Measurements from ENCODE around the gene FHIT. TPM values are rescaled to one million over a fixed set of nuclear protein-coding genes. Genes with fewer than 3 reads are reported as not detected.

The FHIT gene
- total RNA-seq, 1 experiment from 2014 or later = 20.1 TPM

DNA sequence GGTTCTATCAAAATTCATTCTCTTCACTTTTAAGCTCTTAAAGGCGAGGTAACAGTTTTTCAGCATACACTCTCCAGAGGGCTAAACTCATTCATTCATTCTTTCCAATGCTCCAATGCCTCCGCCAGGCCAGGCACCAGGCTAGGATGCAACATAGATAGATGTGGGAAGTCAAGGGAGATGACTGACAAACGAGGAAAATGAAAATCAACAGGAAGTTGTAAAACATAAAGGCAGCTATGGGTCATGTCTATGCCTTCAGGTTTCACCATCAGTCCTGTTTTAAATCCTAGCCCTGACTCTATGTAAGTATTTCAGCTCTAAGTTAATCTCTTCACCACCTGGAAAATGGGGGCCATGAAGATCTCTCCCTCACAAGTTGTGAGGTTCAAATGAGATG lies 797.9 kb downstream of the FHIT start:
- H3K4me1 Mint-ChIP-seq (ENCODE audit: insufficient read depth, unreplicated experiment) = no peaks in the 10 kb centered on the region
- H3K9me3 Mint-ChIP-seq (ENCODE audit: unreplicated experiment) = no peaks in the 10 kb centered on the region
- no TSS peak for BruUV-seq (replicated peaks)
- H3K36me3 Mint-ChIP-seq (ENCODE audit: insufficient read depth, unreplicated experiment) = no peaks in the 10 kb centered on the region
- H3K4me3 Mint-ChIP-seq (ENCODE audit: unreplicated experiment) = no peak overlapping the region
- no peak for TF ChIP-seq CTCF (IDR thresholded peaks at IDR 0.05; ENCODE audit: unreplicated experiment)
- no peak overlapping the region for H3K27ac Mint-ChIP-seq (ENCODE audit: low read depth, unreplicated experiment)
- intact Hi-C loops (cut with micrococcal nuclease) = no loop called here
- DNase-seq (ENCODE audit: unreplicated experiment) = no peak
- CTCF ChIA-PET = interaction anchor here (1.2 kb wide), 1 partner anchor 11 kb away, joined by 5 read pairs; no protein-coding TSS in a partner anchor
- no peaks in the 10 kb centered on the region for H3K27me3 Mint-ChIP-seq (ENCODE audit: insufficient read depth, unreplicated experiment)
- POLR2A ChIA-PET = no interaction called here

DNA sequence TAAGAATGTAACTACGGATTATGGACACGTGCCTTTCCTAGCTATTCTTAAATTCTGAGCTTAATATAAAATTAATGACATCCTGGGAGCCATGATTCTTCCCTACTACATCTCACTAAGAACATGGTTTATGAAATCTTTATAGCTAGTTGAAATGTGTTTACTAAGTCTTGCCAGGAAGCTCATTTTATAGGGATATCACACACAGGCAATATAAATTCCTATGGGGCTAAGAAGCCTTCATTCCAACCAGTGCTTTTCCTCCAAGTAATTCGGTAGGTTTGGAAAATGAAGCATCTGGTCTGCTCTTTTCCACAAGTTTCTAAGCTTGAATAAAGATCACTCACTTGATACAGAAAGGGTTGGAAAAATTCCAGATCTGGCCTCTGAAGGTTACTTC lies 802.6 kb downstream of the FHIT start:
- ChIA-PET POLR2A (interaction anchor here (0.6 kb wide), 1 partner anchor 1045 kb away, joined by 3 read pairs; no protein-coding TSS in a partner anchor), CTCF (interaction anchor here (0.6 to 1.6 kb wide), 4 partner anchors 15 to 396 kb away, joined by 3 to 4 read pairs (median 3); no protein-coding TSS in a partner anchor)
- BruUV-seq (replicated peaks) = no TSS peak
- H3K36me3 Mint-ChIP-seq (ENCODE audit: insufficient read depth, unreplicated experiment) = no peaks in the 10 kb centered on the region
- intact Hi-C loops (cut with micrococcal nuclease) = no loop called here
- H3K4me3 Mint-ChIP-seq (ENCODE audit: unreplicated experiment) = no peak overlapping the region
- no peak for TF ChIP-seq CTCF (IDR thresholded peaks at IDR 0.05; ENCODE audit: unreplicated experiment)
- H3K27me3 Mint-ChIP-seq (ENCODE audit: insufficient read depth, unreplicated experiment) = no peaks in the 10 kb centered on the region
- no peak overlapping the region for H3K27ac Mint-ChIP-seq (ENCODE audit: low read depth, unreplicated experiment)
- DNase-seq (ENCODE audit: unreplicated experiment) = no peak
- H3K9me3 Mint-ChIP-seq (ENCODE audit: unreplicated experiment) = no peaks in the 10 kb centered on the region
- no peaks in the 10 kb centered on the region for H3K4me1 Mint-ChIP-seq (ENCODE audit: insufficient read depth, unreplicated experiment)

- intact Hi-C loops (cut with micrococcal nuclease) = no loop called here
- no peaks in the 10 kb centered on the region for H3K4me1 Mint-ChIP-seq (ENCODE audit: insufficient read depth, unreplicated experiment)
- POLR2A ChIA-PET = no interaction called here
- CTCF ChIA-PET = no interaction called here
- H3K27me3 Mint-ChIP-seq (ENCODE audit: insufficient read depth, unreplicated experiment) = no peaks in the 10 kb centered on the region
- H3K9me3 Mint-ChIP-seq (ENCODE audit: unreplicated experiment) = no peaks in the 10 kb centered on the region
- DNase-seq (ENCODE audit: unreplicated experiment) = no peak
- TF ChIP-seq CTCF (IDR thresholded peaks at IDR 0.05; ENCODE audit: unreplicated experiment) = no peak
- H3K36me3 Mint-ChIP-seq (ENCODE audit: insufficient read depth, unreplicated experiment) = no peaks in the 10 kb centered on the region
- no TSS peak for BruUV-seq (replicated peaks)
- H3K4me3 Mint-ChIP-seq (ENCODE audit: unreplicated experiment) = no peak overlapping the region
- H3K27ac Mint-ChIP-seq (ENCODE audit: low read depth, unreplicated experiment) = no peak overlapping the region
Observed at GRCh38 chr3:60445446-60445845, 805.8 kb downstream of the FHIT start.

GRCh38 chr3:60444898-60445437 lies 806.3 kb downstream of the FHIT start:
- ChIA-PET POLR2A (no interaction called here), CTCF (no interaction called here)
- H3K36me3 Mint-ChIP-seq (ENCODE audit: insufficient read depth, unreplicated experiment) = no peaks in the 10 kb centered on the region
- H3K4me1 Mint-ChIP-seq (ENCODE audit: insufficient read depth, unreplicated experiment) = no peaks in the 10 kb centered on the region
- no peaks in the 10 kb centered on the region for H3K27me3 Mint-ChIP-seq (ENCODE audit: insufficient read depth, unreplicated experiment)
- H3K4me3 Mint-ChIP-seq (ENCODE audit: unreplicated experiment) = no peak overlapping the region
- BruUV-seq (replicated peaks) = no TSS peak
- no peak for TF ChIP-seq CTCF (IDR thresholded peaks at IDR 0.05; ENCODE audit: unreplicated experiment)
- no peak for DNase-seq (ENCODE audit: unreplicated experiment)
- H3K9me3 Mint-ChIP-seq (ENCODE audit: unreplicated experiment) = no peaks in the 10 kb centered on the region
- intact Hi-C loops (cut with micrococcal nuclease) = no loop called here
- H3K27ac Mint-ChIP-seq (ENCODE audit: low read depth, unreplicated experiment) = no peak overlapping the region

All from MCF 10A (cell line).